ENCODE results near the gene ABCG4.
A peak's percentile ranks its signal among the peaks of the same experiment; 100 is the strongest.
"Not testable (repeated sequence)": the region's sequence is repeated elsewhere in the genome, so short reads cannot be mapped to it uniquely, and the experiment has no call there.

The ABCG4 gene

DNA sequence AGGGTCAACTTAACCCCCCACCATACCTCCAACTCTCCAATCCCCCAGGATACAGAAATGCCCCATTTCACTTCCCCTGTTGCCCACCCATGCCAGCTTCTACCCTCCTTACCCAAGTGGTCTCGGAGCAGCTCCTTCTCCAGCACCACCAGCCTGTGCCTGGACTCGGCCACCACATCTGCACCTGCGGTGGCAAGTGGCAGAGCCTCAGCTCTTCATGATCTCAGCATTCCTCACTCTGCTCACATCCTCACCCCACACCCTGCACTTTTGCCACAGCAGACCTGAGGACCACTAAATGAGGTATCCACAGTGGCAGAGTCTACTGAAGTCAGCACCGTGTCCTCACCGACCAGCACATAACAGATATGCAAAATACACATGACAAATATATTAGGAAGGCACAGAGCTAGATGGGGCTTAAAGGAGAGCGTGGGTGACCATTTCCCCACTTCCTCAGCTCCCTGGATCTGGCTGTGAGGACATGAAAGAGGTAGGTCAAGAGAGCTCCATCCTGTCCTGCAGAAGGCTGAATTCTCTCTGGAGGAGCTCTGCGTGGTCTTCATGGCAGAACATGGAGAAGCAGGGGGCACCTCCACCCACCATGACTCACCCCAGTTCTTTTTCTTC lies 46.1 kb downstream of the ABCG4 start:
- peaks cover 9% of the 10 kb centered on the region for H3K4me1 Mint-ChIP-seq
- no peak overlapping the region for H3K27ac Mint-ChIP-seq
- ATAC-seq = no peak
- H3K4me3 Mint-ChIP-seq = no peak overlapping the region
- DNase-seq (ENCODE audit: low spot score in 2 of 2) = no peak
- H3K9me3 Mint-ChIP-seq = no peaks in the 10 kb centered on the region
- no peaks in the 10 kb centered on the region for H3K36me3 Mint-ChIP-seq

DNA sequence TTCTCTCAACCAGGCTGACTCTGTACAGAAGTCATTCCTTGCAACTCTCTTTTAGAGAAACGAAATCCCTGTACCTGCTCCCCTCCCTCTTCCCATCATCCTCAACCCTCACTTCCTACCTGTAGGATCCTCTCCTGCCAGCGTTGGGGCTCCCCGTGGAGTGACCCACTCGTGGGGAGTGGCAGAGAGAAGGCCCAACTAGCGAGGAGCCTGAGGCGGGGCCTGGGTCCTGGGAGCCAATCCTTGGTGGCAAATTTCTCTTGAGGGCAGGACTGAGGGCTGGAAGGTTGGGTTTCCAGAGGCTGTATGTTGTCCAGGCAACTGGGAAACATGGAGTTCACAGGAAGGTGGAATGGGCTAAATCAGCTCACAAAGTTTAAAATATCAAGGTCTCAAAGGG lies 46.8 kb downstream of the ABCG4 start:
- H3K9me3 Mint-ChIP-seq = no peaks in the 10 kb centered on the region
- H3K4me3 Mint-ChIP-seq = no peak overlapping the region
- DNase-seq (ENCODE audit: low spot score in 2 of 2) = no peak
- peaks cover 9% of the 10 kb centered on the region for H3K4me1 Mint-ChIP-seq
- H3K36me3 Mint-ChIP-seq = no peaks in the 10 kb centered on the region
- H3K27ac Mint-ChIP-seq = no peak overlapping the region
- no peak for ATAC-seq

DNA sequence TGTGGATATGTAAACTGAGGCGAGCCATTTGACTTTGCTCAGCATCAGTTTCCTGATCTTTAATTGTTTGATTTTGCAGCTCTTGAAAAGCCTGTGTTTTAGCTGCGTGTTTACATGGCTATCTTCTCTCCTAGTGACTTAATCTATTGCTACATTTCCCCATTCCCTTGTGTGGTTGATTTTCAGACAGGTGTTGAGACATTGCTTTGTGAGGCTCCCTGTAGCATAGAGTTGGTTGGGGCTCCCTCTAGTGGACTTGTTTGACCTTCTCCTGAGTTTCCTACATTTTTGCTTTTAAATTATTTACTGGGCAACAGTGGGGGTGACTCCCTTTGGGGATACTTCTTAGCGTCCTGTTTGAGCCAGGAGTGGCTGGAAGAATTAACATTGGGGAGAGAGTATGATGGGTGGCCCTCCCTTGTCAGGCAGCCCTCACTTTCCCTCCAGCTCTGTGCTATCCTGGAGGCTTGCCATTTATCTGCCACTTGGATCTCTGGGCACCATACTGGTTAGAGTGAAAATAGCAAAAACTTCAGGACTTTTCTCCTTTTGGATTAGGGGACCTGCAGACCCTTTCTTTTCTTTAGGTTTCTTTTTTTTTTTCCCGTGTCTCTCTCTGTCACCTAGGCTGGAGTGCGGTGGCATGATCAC lies 48.1 kb downstream of the ABCG4 start:
- ATAC-seq = peak; percentile 89
- Mint-ChIP-seq H3K36me3 (no peaks in the 10 kb centered on the region), H3K27ac (no peak overlapping the region), H3K4me1 (peaks cover 9% of the 10 kb centered on the region), H3K4me3 (no peak overlapping the region), H3K9me3 (no peaks in the 10 kb centered on the region)
- peak; percentile 61 to 79 for DNase-seq (ENCODE audit: low spot score in 2 of 2)

DNA sequence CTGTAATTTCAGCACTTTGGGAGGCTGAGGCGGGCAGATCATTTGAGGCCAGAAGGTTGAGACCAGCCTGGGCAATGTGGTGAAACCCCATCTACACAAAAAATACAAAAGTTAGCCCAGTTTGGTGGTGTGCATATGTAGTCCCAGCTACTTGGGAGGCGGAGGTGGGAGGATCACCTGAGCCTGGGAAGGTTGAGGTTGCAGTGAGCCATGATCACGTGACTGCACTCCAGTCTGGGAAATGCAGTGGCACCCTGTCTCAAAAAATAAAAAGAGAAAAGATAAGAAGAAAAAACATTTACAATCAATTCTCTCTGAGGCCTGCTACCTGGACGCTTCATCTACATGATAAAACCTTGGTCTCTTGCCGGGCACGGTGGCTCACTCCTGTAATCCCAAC lies 50.1 kb downstream of the ABCG4 start:
- Mint-ChIP-seq H3K27ac (no peak overlapping the region), H3K4me3 (no peak overlapping the region), H3K9me3 (no peaks in the 10 kb centered on the region), H3K4me1 (peaks cover 9% of the 10 kb centered on the region), H3K36me3 (no peaks in the 10 kb centered on the region)
- DNase-seq (ENCODE audit: low spot score in 2 of 2) (no peak), ATAC-seq (no peak)

DNA sequence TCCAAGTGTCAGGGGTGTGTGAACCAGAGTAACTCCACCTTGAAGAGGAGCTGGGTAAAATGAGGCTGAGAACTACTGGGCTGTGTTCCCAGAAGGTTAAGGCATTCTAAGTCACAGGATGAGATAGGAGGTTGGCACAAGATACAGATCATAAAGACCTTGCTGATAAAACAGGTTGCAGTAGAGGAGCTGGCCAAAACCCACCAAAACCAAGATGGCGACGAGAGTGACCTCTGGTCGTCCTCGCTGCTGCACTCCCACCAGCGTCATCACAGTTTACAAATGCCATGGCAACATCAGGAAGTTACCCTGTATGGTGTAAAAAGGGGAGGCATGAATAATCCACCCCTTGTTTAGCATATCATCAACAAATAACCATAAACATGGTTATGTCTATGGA lies 52.4 kb downstream of the ABCG4 start:
- DNase-seq (ENCODE audit: low spot score in 2 of 2); H3K27ac Mint-ChIP-seq; ATAC-seq; H3K9me3 Mint-ChIP-seq; H3K4me3 Mint-ChIP-seq; H3K36me3 Mint-ChIP-seq: not testable (repeated sequence)
- peaks cover 15% of the 10 kb centered on the region for H3K4me1 Mint-ChIP-seq

DNA sequence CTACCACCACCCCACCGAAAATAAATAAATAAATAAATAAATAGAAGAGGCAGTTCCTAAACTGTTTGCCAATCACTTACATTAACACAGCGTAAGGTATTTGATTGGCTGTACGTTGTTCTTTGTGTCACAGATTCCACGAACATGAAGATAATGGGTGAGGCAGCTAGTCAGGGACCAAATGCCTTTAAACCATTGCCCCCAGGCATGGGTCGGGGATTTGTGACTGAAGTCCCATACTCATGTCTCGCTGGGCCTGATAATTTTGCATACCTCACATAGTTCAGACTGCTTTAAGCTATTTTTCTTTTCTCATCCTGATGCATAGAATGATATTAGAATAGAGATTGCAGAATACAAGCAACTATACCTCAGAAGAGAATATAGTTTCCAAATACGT lies 53.7 kb downstream of the ABCG4 start:
- no peak overlapping the region for H3K4me3 Mint-ChIP-seq
- H3K27ac Mint-ChIP-seq = no peak overlapping the region
- no peak for DNase-seq (ENCODE audit: low spot score in 2 of 2)
- no peak for ATAC-seq
- no peaks in the 10 kb centered on the region for H3K9me3 Mint-ChIP-seq
- H3K36me3 Mint-ChIP-seq = peaks cover 8% of the 10 kb centered on the region
- peaks cover 14% of the 10 kb centered on the region for H3K4me1 Mint-ChIP-seq

DNA sequence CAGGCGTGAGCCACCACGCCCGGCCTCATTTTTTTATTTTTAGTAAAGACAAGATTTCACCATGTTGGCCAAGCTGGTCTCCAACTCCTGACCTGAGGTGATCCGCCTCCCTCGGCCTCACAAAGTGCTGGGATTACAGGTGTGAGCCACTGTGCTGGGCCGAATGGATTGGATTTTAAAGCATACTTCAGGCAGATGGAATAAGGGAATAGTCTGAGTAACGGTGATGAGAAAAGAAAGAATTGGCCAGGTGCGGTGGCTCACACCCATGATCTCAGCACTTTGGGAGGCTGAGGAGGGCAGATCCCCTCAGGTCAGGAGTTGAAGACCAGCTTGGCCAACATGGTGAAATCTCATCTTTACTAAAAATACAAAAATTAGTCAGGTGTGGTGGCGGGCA lies 55.2 kb downstream of the ABCG4 start:
- no peaks in the 10 kb centered on the region for H3K9me3 Mint-ChIP-seq
- no peak for ATAC-seq
- H3K4me1 Mint-ChIP-seq = peaks cover 21% of the 10 kb centered on the region
- DNase-seq (ENCODE audit: low spot score in 2 of 2) = no peak
- no peak overlapping the region for H3K27ac Mint-ChIP-seq
- no peak overlapping the region for H3K4me3 Mint-ChIP-seq
- peaks cover 8% of the 10 kb centered on the region for H3K36me3 Mint-ChIP-seq

DNA sequence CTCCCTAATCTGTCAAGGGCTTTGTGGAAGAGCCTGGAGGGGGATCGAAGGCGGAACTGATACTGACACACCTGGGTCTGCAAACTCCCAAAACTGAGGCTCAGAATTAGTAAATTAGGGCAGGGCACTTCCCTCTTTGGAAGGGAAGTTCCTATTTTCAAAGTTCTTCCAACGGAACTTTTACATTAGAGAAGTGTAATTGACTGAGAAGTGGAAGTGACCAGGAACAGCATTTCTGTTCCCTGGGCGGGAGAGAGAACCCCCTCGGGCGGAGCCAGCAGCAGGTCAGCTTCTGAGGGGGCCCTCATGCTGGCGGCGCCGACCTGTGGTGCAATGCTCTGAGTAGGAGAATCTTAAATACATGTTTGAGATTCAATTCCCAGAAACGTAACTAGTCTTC lies 56.2 kb downstream of the ABCG4 start:
- peaks cover 8% of the 10 kb centered on the region for H3K36me3 Mint-ChIP-seq
- DNase-seq (ENCODE audit: low spot score in 2 of 2) (no peak), ATAC-seq (no peak)
- no peaks in the 10 kb centered on the region for H3K9me3 Mint-ChIP-seq
- H3K4me1 Mint-ChIP-seq = peaks cover 23% of the 10 kb centered on the region
- H3K4me3 Mint-ChIP-seq = peak overlapping the region; percentile 98
- H3K27ac Mint-ChIP-seq = no peak overlapping the region

DNA sequence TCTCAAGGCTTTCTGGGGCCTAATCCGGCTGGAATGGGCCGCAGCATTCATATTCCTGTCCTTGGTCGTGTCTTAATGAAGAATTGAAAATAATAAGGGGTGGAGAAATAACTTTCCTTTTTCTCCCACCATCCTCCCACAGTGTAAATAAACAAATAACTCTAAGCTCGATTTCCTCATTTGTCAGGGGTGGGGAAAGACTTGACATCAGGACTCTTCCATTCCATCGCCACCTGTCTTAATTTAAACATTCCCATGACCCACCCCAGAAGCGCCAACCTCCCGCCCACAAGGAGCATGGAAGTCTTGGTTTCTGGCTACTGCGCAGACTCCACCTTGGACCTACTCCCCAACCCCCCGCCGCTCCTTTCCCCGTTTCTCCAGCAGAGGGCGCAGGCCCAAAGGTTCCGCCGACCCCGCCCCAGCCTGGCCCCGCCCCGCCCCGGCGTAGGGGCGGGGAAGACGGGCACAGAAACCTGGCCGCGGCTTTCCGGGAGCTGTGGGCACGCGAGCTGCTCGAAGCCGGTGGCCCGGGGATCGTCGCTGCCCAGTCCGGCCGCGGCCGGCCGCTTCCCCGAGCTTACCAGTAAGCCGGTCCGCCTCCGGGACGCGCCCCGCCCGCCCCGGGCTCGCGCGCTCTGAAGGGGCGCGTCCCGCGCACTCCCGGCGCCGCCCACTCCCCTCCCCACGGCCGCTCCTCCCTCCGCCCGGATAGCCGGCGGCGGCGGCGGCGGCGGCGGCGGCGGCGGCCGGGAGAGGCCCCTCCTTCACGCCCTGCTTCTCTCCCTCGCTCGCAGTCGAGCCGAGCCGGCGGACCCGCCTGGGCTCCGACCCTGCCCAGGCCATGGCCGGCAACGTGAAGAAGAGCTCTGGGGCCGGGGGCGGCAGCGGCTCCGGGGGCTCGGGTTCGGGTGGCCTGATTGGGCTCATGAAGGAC lies 57.0 kb downstream of the ABCG4 start, which contains the start of gene CBL:
Gene CBL, plus strand, starts transcription at position 766 of the 937 bp plus-strand sequence. Its CDS starts 79 bp downstream, at position 845.
- DNase-seq (ENCODE audit: low spot score in 2 of 2) = peak; percentile 97
- peaks cover 23% of the 10 kb centered on the region for H3K4me1 Mint-ChIP-seq

DNA sequence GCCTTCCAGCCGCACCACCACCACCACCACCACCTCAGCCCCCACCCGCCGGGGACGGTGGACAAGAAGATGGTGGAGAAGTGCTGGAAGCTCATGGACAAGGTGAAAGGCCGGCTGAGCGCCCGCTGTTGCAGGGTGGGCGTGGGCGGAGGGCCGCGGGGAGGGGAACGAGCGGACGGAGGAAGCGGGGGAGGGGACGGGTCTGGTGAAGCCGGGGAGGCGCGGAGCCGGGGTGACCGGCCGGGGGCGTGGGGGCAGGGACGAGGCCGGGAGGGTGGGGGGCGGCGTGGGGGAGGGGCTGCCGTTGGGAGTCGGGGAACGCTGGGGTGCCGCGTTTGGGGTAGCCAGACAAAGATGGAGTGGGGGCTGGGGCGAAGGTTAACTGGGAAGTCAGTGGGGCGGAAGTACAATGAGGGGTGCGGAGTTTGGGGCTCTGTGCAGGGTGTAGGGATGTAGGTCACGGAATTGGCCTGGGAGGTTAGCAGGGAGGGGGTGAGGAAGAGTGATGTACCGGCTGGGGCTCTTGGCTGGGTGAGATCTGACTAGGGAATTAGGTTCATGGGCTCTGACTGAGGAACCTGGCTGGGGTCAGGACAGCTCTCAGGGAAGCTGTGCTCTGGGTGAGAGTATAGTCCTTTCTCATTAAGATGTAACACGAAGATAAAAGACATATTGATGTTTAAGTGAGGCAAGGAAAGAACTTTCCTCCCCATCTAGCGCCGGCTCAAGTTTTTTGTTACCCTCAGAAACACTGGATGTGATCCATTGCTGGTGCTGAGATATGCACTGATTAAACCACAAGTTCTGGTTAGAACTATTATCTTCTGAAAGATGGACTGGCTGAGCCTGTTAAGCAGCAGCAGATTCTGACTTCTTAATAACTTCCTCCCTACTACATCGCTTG lies 57.9 kb downstream of the ABCG4 start:
- Mint-ChIP-seq H3K4me1 (peaks cover 23% of the 10 kb centered on the region), H3K36me3 (peaks cover 8% of the 10 kb centered on the region), H3K9me3 (no peaks in the 10 kb centered on the region), H3K27ac (peak overlapping the region; percentile 93), H3K4me3 (peak overlapping the region; percentile 98)
- DNase-seq (ENCODE audit: low spot score in 2 of 2) (peak; percentile 56 to 84), ATAC-seq (peak; percentile 52)

More for the DNA sequence above, 57.0 kb downstream of the ABCG4 start, which contains the start of gene CBL:
- Mint-ChIP-seq H3K9me3 (no peaks in the 10 kb centered on the region), H3K4me3 (peak within 1 kb of the TSS; percentile 98), H3K27ac (peak within 1 kb of the TSS; percentile 93), H3K36me3 (peaks cover 8% of the 10 kb centered on the region)
- peak; percentile 93 for ATAC-seq

DNA sequence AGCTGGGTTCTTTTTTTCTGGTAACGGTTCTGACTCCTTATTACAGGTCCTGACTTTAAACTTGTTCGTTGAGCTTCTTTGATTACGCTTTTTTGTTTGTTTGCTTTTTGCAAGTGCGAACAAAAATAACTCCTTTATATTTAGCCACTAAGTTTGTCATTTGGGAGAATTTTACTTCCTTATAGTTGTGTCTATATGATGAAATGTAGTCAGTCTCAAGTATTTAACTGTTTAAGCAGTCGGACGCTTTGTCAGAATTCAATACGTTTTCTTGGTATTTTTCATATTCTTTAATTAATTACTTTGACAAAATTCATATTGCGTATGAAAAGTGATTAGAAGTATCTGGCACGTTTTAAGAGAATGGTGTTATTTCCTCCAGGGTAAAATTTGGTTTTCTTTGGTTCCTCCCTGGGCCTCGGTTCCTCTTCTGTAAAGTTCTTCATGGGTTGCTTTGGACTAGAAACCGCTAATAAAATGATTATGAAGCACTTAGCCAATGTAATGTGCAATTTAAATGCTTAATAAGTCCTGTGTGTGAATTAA lies 58.6 kb downstream of the ABCG4 start:
- DNase-seq (ENCODE audit: low spot score in 2 of 2) = no peak
- Mint-ChIP-seq H3K27ac (peak overlapping the region; percentile 93), H3K4me3 (peak overlapping the region; percentile 98), H3K36me3 (peaks cover 8% of the 10 kb centered on the region), H3K9me3 (no peaks in the 10 kb centered on the region), H3K4me1 (peaks cover 23% of the 10 kb centered on the region)
- no peak for ATAC-seq

DNA sequence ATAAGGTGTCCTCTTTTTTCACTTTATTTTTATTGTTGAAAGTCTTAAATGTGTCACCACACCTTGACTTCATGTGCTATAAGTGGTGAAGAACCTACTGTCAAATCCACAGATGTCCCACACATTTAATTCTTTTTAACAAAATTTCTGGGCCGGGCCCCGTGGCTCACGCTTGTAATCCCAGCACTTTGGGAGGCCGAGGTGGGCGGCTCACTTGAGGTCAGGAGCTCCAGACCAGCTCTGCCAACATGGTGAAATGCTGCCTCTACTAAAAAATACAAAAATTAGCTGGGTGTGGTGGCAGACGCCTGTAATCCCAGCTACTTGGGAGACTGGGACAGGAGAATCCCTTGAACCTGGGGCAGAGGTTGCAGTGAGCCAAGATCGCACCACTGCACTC lies 60.3 kb downstream of the ABCG4 start:
- Mint-ChIP-seq H3K4me1 (peaks cover 30% of the 10 kb centered on the region), H3K27ac (no peak overlapping the region), H3K9me3 (no peaks in the 10 kb centered on the region), H3K36me3 (peaks cover 8% of the 10 kb centered on the region), H3K4me3 (no peak overlapping the region)
- ATAC-seq = no peak
- DNase-seq (ENCODE audit: low spot score in 2 of 2) = no peak

DNA sequence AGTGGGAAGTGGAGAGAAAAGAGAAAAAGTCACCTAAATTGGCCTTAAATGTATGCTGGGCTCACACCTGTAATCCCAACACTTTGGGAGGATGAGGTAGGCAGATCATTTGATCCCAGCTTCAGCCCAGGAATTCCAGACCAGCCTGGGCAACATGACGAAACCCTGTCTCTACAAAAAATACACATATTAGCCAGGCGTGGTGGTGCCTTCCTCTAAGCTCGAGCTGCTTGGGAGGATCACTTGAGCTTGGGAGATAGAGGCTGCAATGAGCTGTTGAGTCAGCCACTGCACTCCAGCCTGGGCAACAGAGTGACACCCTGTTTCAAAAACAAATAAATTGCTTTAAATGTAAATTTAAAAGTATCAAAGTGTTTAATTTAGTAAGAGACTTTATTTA lies 61.2 kb downstream of the ABCG4 start:
- H3K4me3 Mint-ChIP-seq = no peak overlapping the region
- peaks cover 35% of the 10 kb centered on the region for H3K4me1 Mint-ChIP-seq
- DNase-seq (ENCODE audit: low spot score in 2 of 2) = no peak
- ATAC-seq = no peak
- no peak overlapping the region for H3K27ac Mint-ChIP-seq
- no peaks in the 10 kb centered on the region for H3K9me3 Mint-ChIP-seq
- peaks cover 8% of the 10 kb centered on the region for H3K36me3 Mint-ChIP-seq

Measured in stimulated activated effector memory CD8-positive, alpha-beta T cell treated with anti-CD3 and anti-CD28 coated beads, Interleukin-12 subunit alpha, Interleukin-12 subunit beta, amount 100 ng/mL, for 72 hours (primary cell).